NOMO-1 (cell line): ENCODE results near the gene BSX.

Experiments
- DNase-seq, 2 experiments: peaks; one replicate each; lab custom pipeline; 2025; ENCODE audit not compliant: unreplicated experiment in 2 of 2; lab: John Stamatoyannopoulos, UW

Gene BSX

DNA sequence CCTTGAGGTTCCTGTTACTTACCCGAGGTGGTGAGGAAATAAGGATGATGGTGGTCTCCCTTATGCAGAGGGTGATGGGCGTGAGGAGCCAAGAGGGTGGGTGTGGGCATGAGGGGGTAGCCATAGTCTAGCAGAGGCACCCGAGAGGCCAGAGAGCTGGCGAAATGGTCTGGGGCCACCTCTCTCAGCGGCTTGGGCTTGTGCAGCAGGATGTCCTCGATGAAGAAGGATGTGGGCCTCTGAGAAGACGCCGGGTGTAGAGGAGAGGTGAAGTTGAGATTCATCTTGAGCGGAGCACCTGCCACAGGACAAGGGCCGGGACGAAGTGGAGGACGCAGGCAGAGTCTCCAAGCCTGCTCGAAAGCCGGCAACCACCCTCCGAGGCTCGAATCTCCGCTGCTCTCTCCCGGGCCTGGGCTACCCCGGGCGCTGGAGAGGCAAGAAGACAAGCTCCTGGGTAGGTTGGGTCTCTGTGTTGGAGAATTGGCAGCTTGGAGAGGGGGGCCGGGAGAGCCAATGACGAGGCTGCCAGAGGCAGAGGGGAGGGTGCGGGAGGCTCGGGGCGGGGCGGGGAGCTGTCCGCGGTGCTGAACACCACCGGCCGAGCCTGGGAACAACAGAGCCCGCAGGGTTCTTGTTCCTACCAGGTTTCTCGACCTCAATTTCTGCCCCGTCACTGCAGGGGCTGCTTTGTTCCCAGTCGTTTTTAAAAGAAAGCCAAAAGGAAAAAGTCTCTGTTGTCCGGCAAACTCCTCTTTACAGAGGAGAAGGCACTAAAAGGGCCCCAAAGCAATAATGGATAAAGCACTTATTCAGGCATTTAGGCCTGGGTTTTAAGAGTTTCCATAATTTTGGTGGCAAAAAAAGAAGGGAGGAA is at the start of gene BSX:
TSS of gene BSX (minus strand) at position 447 of the 877 bp plus-strand sequence. CDS start at position 284, 163 bp downstream.
- peak; percentile 44 to 75 for DNase-seq

DNA sequence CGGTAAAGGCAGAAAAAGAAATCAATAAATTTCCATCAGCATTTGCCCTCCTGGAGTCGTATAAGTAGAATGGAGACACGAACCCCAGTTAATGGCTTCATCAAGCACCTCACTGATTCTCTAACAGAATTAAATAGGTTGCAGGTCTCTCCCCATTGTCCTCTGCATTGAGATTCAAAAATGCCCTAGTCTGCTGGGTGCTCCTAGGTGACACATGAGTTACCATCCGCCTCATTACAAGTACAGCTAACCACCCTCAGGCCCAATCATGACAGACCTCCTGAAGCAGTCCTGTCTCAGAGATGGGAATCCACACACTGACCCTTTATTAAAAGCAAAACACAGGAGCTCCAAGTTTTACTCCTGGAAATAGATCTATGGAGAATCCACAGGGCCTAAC is 48.9 kb upstream of the BSX start:
- DNase-seq, result no peak

DNA sequence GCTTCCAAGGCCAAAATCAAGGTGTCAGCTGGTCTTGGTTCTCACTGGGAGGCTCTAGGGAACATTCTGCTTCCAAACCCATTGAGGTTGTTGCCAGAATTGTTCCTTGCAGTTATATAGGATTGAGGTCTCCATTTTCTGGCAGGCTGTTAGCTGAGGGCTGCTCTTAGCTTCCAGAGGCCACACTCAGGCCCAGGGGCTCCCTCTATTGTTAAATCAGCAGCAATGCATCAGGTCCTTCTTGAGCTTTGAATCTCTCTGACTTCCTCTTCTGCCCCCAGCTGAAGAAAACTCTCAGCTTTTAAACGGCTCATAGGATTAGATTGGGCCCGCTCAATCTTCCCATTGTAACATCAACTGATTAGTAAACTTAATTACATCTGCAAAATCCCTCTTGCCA is 39.3 kb upstream of the BSX start:
- DNase-seq, result peak; percentile 69 to 81

DNA sequence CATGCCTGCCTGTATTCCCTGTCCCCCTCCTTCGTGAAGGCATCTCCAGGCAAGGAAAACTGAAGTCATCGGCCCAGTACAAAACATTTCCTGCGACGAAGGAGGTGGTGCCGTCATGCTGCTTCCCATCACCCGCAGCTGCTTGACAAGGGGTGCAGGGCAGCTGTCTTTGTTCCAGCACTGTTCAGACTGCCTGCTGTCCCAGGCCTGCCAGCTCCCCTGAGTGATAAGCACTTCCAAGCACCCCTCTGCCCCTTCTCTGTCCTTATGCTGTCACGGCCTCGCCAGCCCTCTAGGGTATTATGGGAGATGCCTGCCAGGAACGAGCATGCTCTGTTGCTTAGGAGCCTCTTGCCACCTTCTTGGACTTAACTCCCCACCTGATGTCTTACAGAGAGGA is 37.1 kb upstream of the BSX start:
- no peak for DNase-seq

DNA sequence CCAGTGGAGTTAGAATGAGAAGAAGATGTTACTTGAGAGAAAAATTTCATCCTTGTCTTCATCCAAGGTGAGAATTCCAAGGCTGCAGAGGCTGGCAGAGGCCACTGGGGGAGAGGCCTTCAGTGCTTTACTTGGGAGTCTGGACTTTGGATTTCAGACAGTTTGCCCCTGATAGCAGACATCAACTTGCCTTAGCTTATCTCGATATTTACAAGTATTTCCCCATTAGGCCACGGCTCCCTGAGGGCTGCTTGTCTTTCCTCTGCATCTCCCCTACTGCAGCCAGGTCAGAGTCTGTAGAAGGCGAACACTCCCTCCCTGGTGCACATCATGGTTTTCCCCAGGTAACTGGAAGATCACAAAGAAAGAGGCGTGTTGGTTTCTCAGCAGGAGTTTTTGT is 29.9 kb upstream of the BSX start:
- DNase-seq, result no peak

DNA sequence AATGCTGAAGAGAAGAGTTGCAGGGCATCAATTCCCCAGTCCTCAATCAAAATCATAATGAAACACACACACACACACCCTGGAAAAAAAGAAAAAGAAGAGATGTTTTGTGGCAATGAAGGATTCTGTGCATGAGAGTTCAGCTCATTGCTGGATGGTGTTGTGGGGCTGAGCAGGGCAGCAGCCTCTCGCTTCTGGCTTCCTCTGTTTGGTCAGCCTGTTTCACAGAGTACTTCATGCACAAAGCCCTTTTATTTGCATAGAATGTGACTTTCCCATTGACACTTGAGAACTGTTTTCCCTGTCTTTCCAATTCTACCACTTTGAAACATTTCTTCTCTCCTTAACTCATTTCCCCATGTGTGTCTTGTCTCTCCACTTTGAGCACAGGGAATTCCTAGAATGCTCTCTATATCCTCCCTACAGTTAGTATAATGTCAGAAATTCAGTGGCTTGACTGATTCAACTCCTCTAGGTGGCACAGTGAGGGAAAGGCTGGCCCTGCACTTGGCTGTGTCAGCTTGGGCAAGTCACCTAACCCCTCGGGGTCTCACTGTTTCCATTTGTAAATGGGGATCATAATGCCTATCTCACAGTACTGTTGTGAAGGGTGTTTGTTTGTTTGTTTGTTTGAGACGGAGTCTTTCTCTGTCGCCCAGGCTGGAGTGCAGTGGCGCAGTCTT is 25.4 kb upstream of the BSX start:
- no peak for DNase-seq

DNA sequence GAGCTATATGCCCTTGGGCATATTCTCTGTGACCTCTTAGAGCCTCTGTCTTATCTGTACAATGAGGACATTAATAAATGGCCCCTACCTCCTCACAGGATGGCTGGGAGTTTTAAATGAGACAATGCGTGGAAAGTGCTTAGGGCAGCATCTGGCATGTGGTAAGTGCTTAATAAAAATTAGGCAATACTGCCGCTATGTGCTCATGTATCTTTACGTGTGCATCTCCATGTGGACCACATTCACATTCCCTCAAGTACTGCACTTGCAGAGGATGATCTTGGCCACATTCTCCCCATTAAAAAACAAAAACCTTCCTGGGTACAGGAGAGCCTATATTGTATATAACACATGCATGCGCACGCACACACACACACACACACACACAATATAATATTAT is 19.1 kb upstream of the BSX start:
- DNase-seq, result no peak

DNA sequence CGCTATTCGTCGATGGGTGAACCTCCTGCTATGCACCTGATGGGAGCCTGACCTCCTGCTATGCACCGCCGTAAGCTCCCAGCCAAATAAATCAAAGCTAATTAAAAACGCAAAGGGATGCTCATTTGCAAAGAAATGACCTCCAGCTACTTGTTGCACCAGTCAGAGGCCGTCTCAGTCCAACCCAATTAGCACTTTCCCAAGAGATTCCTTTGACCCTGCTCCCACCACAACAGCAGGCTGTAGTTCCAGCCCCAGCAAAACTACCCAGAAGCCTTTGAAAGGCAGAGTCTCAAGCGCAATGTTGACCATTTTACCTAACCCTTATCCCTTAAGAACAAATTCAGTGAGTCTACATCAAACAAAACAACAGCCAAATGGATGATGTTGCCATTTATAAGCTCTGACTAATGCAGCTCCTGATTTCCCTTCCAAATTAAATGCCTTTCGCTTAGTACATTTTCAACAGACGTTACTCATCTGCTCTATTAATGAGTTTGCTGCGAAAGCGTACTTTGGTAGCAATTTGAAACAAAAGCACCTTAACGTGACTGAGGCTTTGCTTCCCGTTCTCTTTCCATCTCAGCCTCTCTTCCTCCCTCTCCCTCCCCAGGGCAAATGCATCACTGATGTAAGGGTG is 17.2 kb upstream of the BSX start:
- DNase-seq, result no peak

DNA sequence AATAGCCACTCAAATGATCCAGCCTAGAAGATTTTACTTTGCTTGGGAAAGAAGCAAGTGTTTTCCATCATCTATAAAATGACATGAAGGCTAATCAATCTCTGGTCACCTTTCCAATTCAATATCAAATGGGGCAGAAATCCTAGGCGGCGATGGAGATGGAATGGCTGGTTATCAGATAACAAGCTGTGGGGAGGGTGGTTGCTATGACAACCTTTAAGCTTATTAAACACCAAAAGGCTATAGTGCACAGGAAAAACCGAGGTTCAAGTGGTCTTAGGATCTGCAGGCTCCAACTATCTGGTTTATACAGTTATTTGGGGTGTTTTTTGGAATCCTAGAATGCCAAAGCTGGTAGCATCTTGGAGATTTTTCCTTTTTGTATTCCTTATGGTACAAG is 13.9 kb upstream of the BSX start:
- DNase-seq, result no peak

DNA sequence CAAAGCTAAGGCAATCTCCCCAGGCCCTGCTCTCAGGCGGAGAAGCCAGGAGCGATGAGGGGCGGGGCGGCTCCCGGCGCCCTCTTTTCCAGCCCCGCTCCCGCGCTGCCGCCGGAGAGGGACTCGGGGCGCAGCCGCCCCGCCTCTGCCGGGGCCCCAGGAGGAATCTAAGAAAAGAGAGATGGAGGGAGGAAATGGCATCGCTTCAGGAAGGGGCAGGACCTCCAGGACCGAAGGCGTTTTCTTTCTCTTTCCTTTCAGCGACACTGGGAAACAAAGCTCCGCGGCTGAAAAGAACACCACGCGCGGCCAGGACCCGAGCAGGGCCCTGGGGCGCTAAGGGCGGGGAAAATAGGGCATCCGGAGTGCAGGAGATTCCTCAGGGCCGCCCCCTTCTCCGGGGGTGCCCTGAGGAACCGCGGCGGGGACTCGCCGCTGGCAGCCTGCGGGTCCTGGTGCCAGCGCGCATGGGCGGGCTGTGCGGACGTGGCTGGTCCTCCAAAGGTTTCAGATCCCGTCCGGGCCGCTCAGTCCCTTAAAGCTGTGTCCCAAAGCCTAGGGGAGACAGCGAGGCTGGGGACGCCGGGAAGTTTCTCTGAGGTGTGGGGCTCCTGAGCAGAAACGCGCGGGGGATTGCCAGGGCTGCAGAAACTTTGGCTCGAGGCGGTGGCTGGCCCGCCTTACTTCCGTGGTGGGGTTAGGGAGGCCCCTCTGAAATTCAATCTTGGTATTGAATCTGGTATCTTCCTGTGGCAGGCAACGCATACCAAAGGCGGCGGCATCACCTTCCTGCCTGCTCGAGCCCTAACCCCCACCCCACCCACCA is 2.8 kb upstream of the BSX start:
- no peak for DNase-seq

DNA sequence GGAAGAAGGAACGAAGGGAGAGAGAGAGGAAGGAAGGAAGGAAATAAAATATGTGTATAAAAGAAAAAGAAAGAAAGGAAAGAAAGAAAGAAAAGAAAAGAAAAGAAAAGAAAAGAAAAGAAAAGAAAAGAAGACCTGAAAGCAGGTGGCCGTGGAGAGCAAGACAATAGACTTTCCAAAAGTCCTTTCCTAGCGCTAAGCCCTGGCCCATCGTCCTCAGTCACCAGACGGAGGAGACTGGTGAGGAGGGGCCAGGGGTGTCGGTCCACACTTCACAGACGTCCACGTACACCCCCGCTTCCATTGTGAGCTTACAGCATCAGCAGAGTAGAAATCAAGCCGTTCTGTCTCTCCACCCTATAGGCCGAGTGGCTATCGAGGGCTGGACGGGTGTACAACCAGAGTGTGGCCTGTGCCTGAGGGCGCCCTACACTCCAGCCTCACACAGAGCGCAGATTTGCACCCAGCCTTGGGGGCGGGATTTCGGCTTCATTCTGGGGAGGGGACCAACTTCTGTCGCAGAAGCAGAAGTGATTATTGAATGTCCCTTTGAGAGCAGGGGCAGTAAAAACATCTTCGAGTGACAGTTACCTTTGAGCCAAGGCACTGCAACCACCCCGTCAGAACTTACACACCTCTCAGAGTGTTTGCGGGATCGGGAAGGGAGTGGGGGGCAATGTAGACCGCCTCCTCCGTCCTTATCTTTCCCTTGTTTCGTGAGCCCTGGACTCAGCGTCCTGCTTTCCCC is 2.0 kb upstream of the BSX start:
- DNase-seq, result no peak

DNA sequence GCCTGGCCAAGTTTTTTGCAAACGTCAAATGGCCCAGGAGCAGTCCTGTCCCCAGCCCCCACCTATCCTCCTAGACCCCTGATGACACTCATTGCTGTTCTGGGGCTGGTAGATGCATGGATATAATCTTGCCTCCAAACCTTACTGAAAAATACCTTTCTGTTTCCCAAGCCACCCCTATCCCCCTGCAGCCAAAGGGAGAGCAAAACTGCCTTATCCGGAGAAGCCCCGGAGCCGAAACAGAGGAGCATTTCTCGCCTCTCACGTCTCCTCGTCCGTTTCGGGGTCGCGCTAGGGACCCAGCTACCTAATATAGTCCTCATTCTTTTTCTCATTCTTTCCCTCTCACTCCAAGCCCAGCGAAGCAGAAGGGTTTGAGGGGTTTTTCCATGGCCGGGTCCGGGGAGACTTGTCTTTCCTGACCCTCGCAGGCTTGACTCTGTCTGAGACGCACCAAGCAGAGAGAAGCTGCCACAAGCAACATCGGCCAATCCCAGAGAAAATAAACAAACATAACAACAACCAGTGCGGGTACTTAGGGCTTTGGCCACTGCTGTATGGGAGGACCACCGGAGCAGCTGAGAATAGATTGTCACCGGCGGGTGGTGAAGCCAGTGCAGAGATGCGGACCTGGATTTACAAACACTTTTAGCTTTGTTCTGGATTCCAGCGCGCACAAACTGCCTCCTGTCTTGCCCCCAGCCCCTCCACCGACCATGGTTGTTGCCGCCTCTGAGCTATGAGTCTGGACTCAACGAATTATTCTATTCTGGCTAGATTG is 1.6 kb downstream of the BSX start:
- DNase-seq, result no peak

DNA sequence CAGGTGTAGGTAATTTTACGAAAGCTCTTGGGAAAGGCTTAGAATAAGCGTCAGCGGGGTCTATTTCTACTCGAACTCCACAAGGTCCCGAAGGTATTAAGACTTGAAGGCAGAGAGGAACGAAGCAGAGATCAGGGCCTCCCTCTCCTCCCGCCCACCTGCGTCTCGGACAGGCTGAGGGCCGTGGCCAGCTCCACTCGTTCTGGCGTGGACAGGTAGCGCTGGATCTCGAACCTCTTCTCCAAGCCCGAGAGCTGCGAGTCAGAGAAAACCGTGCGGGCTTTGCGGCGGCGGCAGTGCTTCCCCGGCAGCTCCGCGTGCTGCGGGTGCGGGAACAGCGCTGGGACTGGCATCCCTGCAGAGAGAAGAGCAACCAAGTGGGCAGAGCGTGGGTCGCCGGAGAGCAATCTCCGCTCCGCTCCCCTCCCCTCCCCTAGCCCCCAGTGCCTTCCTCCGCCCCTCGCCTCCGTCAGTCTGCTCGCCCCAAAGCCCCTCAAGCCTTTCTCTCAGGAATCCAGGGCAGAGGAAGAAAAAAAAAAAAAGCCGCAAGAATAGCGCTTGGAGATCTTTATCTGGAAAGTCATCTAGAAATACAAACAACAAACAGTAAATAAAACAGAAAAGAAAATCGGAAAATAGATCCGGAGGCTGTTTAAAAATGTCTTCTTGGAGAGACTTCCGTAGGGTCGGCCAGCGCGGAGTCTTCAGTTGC is 2.4 kb downstream of the BSX start:
- DNase-seq, result no peak

DNA sequence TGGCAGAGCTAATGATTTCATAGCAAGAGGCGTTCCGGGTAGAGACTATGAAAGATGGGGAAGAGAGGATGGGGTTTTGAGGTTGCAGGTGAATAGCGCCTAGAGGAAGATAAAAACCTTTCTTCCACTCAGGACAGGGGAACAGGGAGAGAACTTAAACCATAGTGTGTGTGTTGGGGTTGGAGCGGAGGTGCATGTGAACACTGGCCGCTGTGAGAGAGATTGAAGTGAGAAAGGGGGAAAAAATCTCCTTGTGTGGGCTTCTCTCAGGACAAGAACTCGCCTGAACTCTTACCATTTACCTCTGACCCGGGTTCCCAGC is 3.4 kb downstream of the BSX start:
- DNase-seq, result no peak

DNA sequence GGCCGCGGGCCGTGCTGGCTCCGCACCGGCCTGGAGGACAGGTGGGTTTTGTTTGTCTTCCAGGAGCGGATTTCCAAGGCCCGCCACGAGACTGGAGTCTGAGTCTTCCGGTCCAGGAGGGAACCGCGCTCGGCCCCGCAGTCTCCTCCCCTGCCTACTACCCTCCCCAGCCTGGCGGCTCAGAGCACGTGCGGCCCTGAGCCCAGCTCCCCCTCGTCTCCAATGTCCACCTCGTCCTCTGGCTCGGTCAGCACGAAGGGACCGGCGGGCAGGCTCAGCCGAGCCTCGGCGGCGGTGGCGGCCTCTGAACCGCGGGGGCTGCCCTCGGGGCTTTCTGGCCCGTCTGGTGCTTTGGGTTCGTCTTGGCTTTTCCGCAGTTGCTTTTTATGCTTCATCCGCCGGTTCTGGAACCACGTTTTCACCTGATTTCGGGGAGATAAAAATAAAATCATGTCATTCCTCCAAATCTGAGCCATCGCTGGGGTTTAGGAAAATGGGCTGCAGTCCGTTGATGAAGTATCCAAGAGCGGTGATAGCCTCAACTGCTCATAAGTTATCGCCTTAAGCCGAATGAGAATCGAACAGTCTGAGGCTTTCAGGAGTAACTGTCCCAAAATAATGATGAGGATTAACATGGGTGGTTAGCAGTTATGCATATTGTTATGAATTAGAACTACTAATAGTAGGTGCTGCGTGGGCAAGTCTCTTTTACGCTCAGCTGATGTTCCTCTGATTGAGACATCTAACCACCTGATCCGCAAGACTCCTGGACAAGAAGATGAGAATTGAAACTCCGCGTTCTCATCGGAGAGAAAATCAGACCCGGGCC is 4.0 kb downstream of the BSX start:
- DNase-seq, result no peak

DNA sequence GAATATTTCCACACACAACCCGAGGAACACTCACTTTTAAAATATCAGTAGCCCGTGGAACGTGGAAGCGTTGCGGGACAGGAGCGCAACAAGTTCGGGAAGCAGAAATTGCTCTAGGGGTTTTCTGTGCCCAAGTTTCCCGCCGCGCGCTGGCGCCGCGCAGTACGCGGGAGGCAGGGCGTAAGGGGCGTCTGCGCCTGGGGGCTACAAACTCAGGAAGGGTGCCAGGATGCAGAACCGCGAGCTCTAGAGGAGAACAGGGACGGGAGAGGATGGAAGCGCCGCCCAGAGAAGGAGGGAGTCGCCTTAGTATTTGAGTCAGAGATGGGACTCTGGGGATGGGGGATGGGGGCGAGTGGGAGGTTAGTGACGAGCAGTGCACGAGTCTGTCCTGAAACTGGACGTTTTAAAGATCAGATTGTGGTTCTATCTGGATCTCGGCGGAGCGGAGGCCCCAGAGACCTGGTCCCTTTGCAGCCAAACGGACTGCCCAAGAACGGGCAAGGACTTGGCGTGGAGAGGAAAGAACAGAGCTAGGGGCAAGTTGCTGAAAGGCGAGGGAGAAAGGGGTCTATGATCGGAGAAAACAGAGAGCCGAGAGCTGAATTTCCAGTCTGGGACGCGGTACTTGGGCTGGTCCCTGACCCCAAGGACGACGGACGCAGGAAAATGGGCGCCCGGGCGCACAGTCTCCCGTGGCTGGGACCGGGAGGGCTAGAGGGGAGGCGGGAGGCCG is 4.7 kb downstream of the BSX start:
- DNase-seq, result no peak

DNA sequence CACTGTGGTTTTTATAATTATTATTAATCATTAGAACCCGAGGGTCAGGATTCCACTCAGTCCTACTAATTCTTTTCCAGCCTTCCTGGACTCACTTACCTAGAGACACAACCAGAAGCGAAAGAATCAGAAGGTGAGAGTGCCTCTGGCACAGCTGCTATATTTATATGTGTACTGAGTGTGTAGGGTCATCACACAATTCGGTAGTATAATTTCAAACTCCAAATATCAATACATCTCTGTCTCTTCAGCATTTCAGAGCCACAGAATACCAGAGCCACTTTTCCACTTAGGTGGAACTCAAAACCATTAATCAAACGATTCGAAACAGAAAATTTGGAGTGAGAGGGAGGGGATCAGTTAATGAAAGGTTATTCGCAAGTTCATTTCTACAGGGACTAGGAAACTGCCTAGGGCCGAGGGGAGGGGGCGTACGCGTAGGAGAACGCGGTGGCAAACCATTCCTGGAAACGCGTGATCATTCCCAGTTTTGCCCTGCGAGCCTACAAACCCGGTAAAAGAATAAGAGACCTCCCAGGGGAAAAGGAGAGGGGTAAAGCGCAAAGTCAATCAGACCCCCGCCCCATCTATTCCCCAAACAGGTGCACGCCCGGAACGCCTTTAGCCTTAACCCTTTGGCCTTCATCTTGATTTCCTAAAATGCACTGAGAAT is 5.4 kb downstream of the BSX start:
- DNase-seq, result no peak
